ENCODE data around the gene ERP27.

ERP27 gene

GRCh38 chr12:14910090-14910915 lies 28.0 kb downstream of the ERP27 start:
- TF ChIP-seq, protein P1, sequence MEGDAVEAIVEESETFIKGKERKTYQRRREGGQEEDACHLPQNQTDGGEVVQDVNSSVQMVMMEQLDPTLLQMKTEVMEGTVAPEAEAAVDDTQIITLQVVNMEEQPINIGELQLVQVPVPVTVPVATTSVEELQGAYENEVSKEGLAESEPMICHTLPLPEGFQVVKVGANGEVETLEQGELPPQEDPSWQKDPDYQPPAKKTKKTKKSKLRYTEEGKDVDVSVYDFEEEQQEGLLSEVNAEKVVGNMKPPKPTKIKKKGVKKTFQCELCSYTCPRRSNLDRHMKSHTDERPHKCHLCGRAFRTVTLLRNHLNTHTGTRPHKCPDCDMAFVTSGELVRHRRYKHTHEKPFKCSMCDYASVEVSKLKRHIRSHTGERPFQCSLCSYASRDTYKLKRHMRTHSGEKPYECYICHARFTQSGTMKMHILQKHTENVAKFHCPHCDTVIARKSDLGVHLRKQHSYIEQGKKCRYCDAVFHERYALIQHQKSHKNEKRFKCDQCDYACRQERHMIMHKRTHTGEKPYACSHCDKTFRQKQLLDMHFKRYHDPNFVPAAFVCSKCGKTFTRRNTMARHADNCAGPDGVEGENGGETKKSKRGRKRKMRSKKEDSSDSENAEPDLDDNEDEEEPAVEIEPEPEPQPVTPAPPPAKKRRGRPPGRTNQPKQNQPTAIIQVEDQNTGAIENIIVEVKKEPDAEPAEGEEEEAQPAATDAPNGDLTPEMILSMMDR (IDR thresholded peaks at IDR 0.05; ENCODE audit: insufficient read depth, low read length, poor library complexity, severe bottlenecking) = no peak
- peaks cover 8% of the 10 kb centered on the region for H3K36me3 ChIP-seq (ENCODE audit: control insufficient read depth, insufficient read depth, low read length)

GRCh38 chr12:14907953-14908352 lies 30.4 kb downstream of the ERP27 start:
- TF ChIP-seq, protein P1 (IDR thresholded peaks at IDR 0.05; ENCODE audit: insufficient read depth, low read length, poor library complexity, severe bottlenecking) = no peak
- H3K36me3 ChIP-seq (ENCODE audit: control insufficient read depth, insufficient read depth, low read length) = no peaks in the 10 kb centered on the region
- no peaks in the 10 kb centered on the region for H3K27me3 ChIP-seq (replicated peaks; ENCODE audit: control insufficient read depth, insufficient read depth, low read length)
- H3K4me3 ChIP-seq (replicated peaks; ENCODE audit: low read depth, low read length) = no peak overlapping the region
- DNase-seq (ENCODE audit: extremely low read depth, insufficient read length) = no peak

More at GRCh38 chr12:14910090-14910915, 28.0 kb downstream of the ERP27 start:
- H3K4me3 ChIP-seq (replicated peaks; ENCODE audit: low read depth, low read length) = no peak overlapping the region
- DNase-seq (ENCODE audit: extremely low read depth, insufficient read length) = no peak
- H3K27me3 ChIP-seq (replicated peaks; ENCODE audit: control insufficient read depth, insufficient read depth, low read length) = no peaks in the 10 kb centered on the region

DNA sequence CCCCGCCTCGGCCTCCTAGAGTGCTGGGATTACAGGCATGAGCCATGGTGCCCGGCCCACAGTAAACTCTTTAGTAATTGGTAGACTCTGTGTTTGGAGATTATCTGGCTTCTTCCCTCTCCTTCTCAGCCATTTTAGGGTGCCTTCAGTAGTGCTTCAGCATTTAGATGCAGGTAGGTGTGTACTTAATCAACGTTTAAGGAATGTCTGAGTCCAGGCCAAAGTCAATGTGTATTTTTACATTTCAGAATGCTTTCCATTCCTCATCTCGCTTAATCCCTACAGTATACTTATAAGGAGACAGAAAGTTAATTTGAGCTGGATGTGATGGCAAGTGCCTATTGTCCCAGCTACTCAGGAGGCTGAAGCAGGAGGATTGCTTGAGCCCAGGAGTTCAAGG lies 32.2 kb downstream of the ERP27 start:
- no peak overlapping the region for H3K4me3 ChIP-seq (replicated peaks; ENCODE audit: low read depth, low read length)
- DNase-seq (ENCODE audit: extremely low read depth, insufficient read length) = no peak
- TF ChIP-seq, protein P1 (IDR thresholded peaks at IDR 0.05; ENCODE audit: insufficient read depth, low read length, poor library complexity, severe bottlenecking) = no peak
- no peaks in the 10 kb centered on the region for H3K27me3 ChIP-seq (replicated peaks; ENCODE audit: control insufficient read depth, insufficient read depth, low read length)
- H3K36me3 ChIP-seq (ENCODE audit: control insufficient read depth, insufficient read depth, low read length) = no peaks in the 10 kb centered on the region

DNA sequence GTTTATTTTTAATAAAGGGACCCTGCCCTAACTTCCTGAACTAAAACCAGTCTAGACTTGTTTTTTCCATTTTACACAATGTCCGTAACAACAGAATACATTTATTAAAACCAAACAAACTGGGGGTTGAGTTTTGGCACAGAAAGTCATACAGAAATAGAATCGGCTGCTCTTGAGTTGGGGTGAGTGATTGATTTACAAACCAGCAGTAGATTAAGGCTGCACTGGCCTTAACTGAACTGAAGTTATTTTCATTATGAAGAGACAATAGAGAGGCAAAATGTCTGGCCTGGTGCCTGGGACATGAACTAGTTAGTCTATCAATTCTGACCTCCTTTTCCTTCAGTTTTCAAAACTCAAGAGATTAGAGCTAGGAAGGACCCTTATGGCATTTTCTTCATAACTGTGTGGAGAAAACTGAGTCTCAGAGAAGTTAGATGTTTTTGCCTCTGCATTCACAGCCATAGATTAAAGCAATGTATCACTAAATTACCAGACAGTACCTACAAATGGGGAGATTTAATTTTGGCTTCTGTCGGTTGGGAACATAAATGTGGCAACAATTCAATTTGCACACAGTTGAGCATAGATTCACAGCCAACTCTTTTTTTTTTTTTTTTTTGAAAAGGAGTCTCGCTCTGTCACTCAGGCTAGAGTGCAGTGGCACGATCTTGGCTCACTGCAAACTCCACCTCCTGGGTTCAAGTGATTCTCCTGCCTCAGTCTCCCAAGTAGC lies 32.9 kb downstream of the ERP27 start:
- H3K4me3 ChIP-seq (replicated peaks; ENCODE audit: low read depth, low read length) = no peak overlapping the region
- H3K27me3 ChIP-seq (replicated peaks; ENCODE audit: control insufficient read depth, insufficient read depth, low read length) = no peaks in the 10 kb centered on the region
- no peaks in the 10 kb centered on the region for H3K36me3 ChIP-seq (ENCODE audit: control insufficient read depth, insufficient read depth, low read length)
- DNase-seq (ENCODE audit: extremely low read depth, insufficient read length) = no peak
- TF ChIP-seq, protein P1 (IDR thresholded peaks at IDR 0.05; ENCODE audit: insufficient read depth, low read length, poor library complexity, severe bottlenecking) = no peak

- Histone ChIP-seq H3K36me3 (ENCODE audit: control insufficient read depth, insufficient read depth, low read length) (no peaks in the 10 kb centered on the region), H3K4me3 (replicated peaks; ENCODE audit: low read depth, low read length) (no peak overlapping the region), H3K27me3 (replicated peaks; ENCODE audit: control insufficient read depth, insufficient read depth, low read length) (no peaks in the 10 kb centered on the region)
- TF ChIP-seq, protein P1 (IDR thresholded peaks at IDR 0.05; ENCODE audit: insufficient read depth, low read length, poor library complexity, severe bottlenecking) = no peak
- DNase-seq (ENCODE audit: extremely low read depth, insufficient read length) = no peak
These were observed 33.5 kb downstream of the ERP27 start for GRCh38 chr12:14904854-14905253.
